HEK293 (cell line): ENCODE data around the gene MYO1B.

Source experiments
- CTCF ChIP-seq: fragments of 450-650 bp; formaldehyde crosslinking; IDR thresholded peaks from 2 replicates; pipeline ENCODE4 v1.5.1; 2016; ENCODE audit warnings: missing biosample characterization, missing genetic modification characterization
- GLI4 ChIP-seq: fragments of 450-650 bp; formaldehyde crosslinking; IDR thresholded peaks from 2 replicates; pipeline ENCODE4 v1.5.1; 2016; ENCODE audit warnings: missing biosample characterization, missing genetic modification characterization
- TCF7L2 ChIP-seq: IDR thresholded peaks from 2 replicates; pipeline ENCODE4 v1.6.1; 2011; ENCODE audit warnings: low read depth, mild to moderate bottlenecking, inconsistent platforms, low read length, moderate library complexity, borderline replicate concordance
- ZNF146 ChIP-seq: fragments of 450-650 bp; formaldehyde crosslinking; IDR thresholded peaks from 2 replicates; pipeline ENCODE4 v1.5.1; 2016; ENCODE audit warnings: missing biosample characterization, missing genetic modification characterization
- ZNF184 ChIP-seq: fragments of 450-650 bp; IDR thresholded peaks from 2 replicates; pipeline ENCODE4 v1.5.1; 2018; ENCODE audit warnings: missing biosample characterization, mild to moderate bottlenecking, missing genetic modification characterization
- ZNF223 ChIP-seq: fragments of 450-650 bp; formaldehyde crosslinking; IDR thresholded peaks from 2 replicates; pipeline ENCODE4 v1.5.1; 2016; ENCODE audit warnings: missing biosample characterization, missing genetic modification characterization
- ZNF404 ChIP-seq: fragments of 450-650 bp; formaldehyde crosslinking; IDR thresholded peaks from 2 replicates; pipeline ENCODE4 v1.5.1; 2017; ENCODE audit warnings: missing biosample characterization, missing genetic modification characterization
- ZNF473 ChIP-seq: fragments of 450-650 bp; formaldehyde crosslinking; IDR thresholded peaks from 2 replicates; pipeline ENCODE4 v1.5.1; 2017; ENCODE audit warnings: missing biosample characterization, missing genetic modification characterization
- ZNF747 ChIP-seq: fragments of 450-650 bp; formaldehyde crosslinking; IDR thresholded peaks from 2 replicates; pipeline ENCODE4 v1.5.1; 2016; ENCODE audit warnings: missing biosample characterization, missing genetic modification characterization

DNA sequence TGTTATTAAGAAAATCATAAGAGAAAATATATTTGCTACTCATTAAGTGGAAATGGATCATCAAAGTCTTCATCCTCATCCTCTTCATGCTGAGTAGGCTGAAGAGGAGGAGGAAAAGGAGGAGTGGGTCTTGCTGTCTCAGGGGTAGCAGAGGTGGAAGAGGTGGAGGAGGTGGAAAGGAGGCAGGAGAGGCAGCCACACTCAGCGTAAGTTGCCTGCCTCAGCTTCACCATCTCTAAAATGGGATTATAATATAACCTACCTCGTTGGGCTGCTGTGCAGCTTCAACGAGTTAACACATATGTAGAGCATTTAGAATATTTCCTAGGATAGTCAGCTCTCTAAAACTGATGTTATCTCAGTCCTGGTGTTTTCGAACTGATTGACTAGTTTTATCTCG is 4.3 kb upstream of the MYO1B start:
- TF ChIP-seq GLI4 (tag by site-specific recombination) (no peak), TCF7L2 (no peak), CTCF (tag by site-specific recombination) (no peak), ZNF473 (tag by site-specific recombination) (no peak), ZNF184 (tag by site-specific recombination) (no peak), ZNF146 (tag by site-specific recombination) (no peak), ZNF747 (tag by site-specific recombination) (no peak), ZNF223 (tag by site-specific recombination) (no peak), ZNF404 (no peak)
